PC-9 (cell line): ENCODE data around the gene MTCL1. TPM values are rescaled to one million over a fixed set of nuclear protein-coding genes. Genes with fewer than 3 reads are reported as not detected.

Experiments used
- BruUV-seq: library from RNA; stranded (reverse); fragments of 400-500 nt; replicated peaks from 2 replicates; lab custom pipeline; 2021; lab: Mats Ljungman, UMichigan
- CTCF ChIA-PET: fragments of 300-600 bp; sonication (Branson Sonifier 250); formaldehyde crosslinking; loops from one replicate; lab custom pipeline; 2022; ENCODE audit warnings: antibody characterized with exemption; lab: Charles Lee
- POLR2A ChIA-PET: fragments of 300-600 bp; sonication (Branson Sonifier 250); formaldehyde crosslinking; loops from one replicate; lab custom pipeline; 2022; ENCODE audit warnings: antibody characterized with exemption; ENCODE audit not compliant: unreplicated experiment; lab: Charles Lee
- DNase-seq, 2 experiments: peaks; one replicate each; pipeline versions ENCODE4 v3.0.0 to v3.0.0-alpha.2; 2015 to 2022; ENCODE audit warnings: mixed read lengths in 1 of 2
- H2AFZ ChIP-seq: fragments of 200-600 bp; sonication (generic); 2 replicates; pipeline ENCODE4 v1.8.1; 2017; ENCODE audit warnings: antibody characterized with exemption
- H3F3A ChIP-seq: fragments of 200-600 bp; sonication (generic); 2 replicates; pipeline ENCODE4 v1.8.1; 2017; ENCODE audit warnings: antibody characterized with exemption, mild to moderate bottlenecking, low read depth; ENCODE audit not compliant: insufficient read depth
- H3K27ac ChIP-seq: fragments of 200-600 bp; sonication (generic); 2 replicates; pipeline ENCODE4 v1.6.1; 2016; ENCODE audit warnings: mixed run types
- H3K27me3 ChIP-seq: fragments of 200-600 bp; sonication (generic); 2 replicates; pipeline ENCODE4 v1.6.1; 2016; ENCODE audit warnings: low read depth, mixed run types; ENCODE audit not compliant: insufficient read depth
- H3K36me3 ChIP-seq: fragments of 200-600 bp; sonication (generic); 2 replicates; pipeline ENCODE4 v1.6.1; 2016; ENCODE audit warnings: low read depth, mixed run types
- H3K4me1 ChIP-seq: fragments of 200-600 bp; sonication (generic); replicated peaks from 2 replicates; pipeline ENCODE4 v1.6.1; 2016; ENCODE audit warnings: mixed run types; ENCODE audit not compliant: insufficient read depth
- H3K4me2 ChIP-seq: fragments of 200-600 bp; sonication (generic); 2 replicates; pipeline ENCODE4 v1.6.1; 2017; ENCODE audit warnings: mixed run types
- H3K4me3 ChIP-seq: fragments of 200-600 bp; sonication (generic); 2 replicates; pipeline ENCODE4 v1.6.1; 2016; ENCODE audit warnings: mixed run types
- H3K79me2 ChIP-seq: fragments of 200-600 bp; sonication (generic); 2 replicates; pipeline ENCODE4 v1.6.1; 2017; ENCODE audit warnings: low read depth, mixed run types
- H3K9me2 ChIP-seq: fragments of 200-600 bp; sonication (generic); 2 replicates; pipeline ENCODE4 v1.8.1; 2017; ENCODE audit warnings: mild to moderate bottlenecking; ENCODE audit not compliant: insufficient read depth
- H3K9me3 ChIP-seq: fragments of 200-600 bp; sonication (generic); 2 replicates; pipeline ENCODE4 v1.8.1; 2016; ENCODE audit warnings: low read depth; ENCODE audit not compliant: insufficient read depth
- H4K20me1 ChIP-seq: fragments of 200-600 bp; sonication (generic); 2 replicates; pipeline ENCODE4 v1.8.1; 2017; ENCODE audit not compliant: insufficient read depth
- CTCF ChIP-seq: fragments of 200-600 bp; sonication (generic); conservative IDR thresholded peaks from 2 replicates; pipeline ENCODE4 v1.6.1; 2017; ENCODE audit warnings: mixed run types, antibody characterized with exemption, mild to moderate bottlenecking, moderate library complexity
- EZH2 ChIP-seq: fragments of 200-600 bp; sonication (generic); IDR thresholded peaks from 2 replicates; pipeline ENCODE4 v1.8.0; 2017; ENCODE audit warnings: antibody characterized with exemption, low read depth
- intact Hi-C: fragments of 100-400 bp; cut with micrococcal nuclease; formaldehyde crosslinking; loops from one replicate; pipeline ENCODE4 v1.10.0; 2022; ENCODE audit not compliant: unreplicated experiment
- total RNA-seq: library from RNA; stranded (reverse); gene quantifications from 2 replicates; pipeline ENCODE4 v1.2.3, GENCODE V29; 2021

The MTCL1 gene
- total RNA-seq, 1 experiment from 2014 or later, result 29.6 TPM

GRCh38 chr18:8686611-8687010, 18.7 kb upstream of the MTCL1 start:
- Histone ChIP-seq H3K9me2 (no peaks in the 10 kb centered on the region), H3K79me2 (no peaks in the 10 kb centered on the region), H3K9me3 (no peaks in the 10 kb centered on the region), H3K27me3 (no peaks in the 10 kb centered on the region), H3K27ac (no peak overlapping the region), H3K4me3 (no peak overlapping the region), H4K20me1 (no peaks in the 10 kb centered on the region), H3K4me2 (no peak overlapping the region), H3K4me1 (no peaks in the 10 kb centered on the region), H3F3A (no peaks in the 10 kb centered on the region), H2AFZ (no peak overlapping the region), H3K36me3 (no peaks in the 10 kb centered on the region)
- TF ChIP-seq CTCF, result no peak
- no peak for TF ChIP-seq EZH2
- no TSS peak for BruUV-seq
- CTCF ChIA-PET, result no interaction called here
- POLR2A ChIA-PET, result no interaction called here
- DNase-seq, result no peak
- intact Hi-C loops, result no loop called here

GRCh38 chr18:8688216-8688800, 17.0 kb upstream of the MTCL1 start:
- H3K36me3 ChIP-seq, result no peaks in the 10 kb centered on the region
- CTCF ChIA-PET, result no interaction called here
- H3F3A ChIP-seq, result no peaks in the 10 kb centered on the region
- no peaks in the 10 kb centered on the region for H3K9me3 ChIP-seq
- no peaks in the 10 kb centered on the region for H3K79me2 ChIP-seq
- no peaks in the 10 kb centered on the region for H3K4me1 ChIP-seq
- H3K4me3 ChIP-seq, result no peak overlapping the region
- TF ChIP-seq CTCF (no peak), EZH2 (no peak)
- DNase-seq, result no peak
- H4K20me1 ChIP-seq, result no peaks in the 10 kb centered on the region
- H3K4me2 ChIP-seq, result no peak overlapping the region
- no peak overlapping the region for H3K27ac ChIP-seq
- no peaks in the 10 kb centered on the region for H3K27me3 ChIP-seq
- no peaks in the 10 kb centered on the region for H3K9me2 ChIP-seq
- BruUV-seq, result no TSS peak
- no peak overlapping the region for H2AFZ ChIP-seq
- POLR2A ChIA-PET, result interaction anchor here (0.7 kb wide), 1 partner anchor 1141 kb away, joined by 5 read pairs; no protein-coding TSS in a partner anchor
- intact Hi-C loops, result no loop called here

- DNase-seq, result no peak
- ChIA-PET POLR2A (interaction anchor here (0.7 kb wide), 1 partner anchor 1141 kb away, joined by 5 read pairs; no protein-coding TSS in a partner anchor), CTCF (interaction anchor here (0.6 kb wide), 1 partner anchor 304 kb away, joined by 7 read pairs; no protein-coding TSS in a partner anchor)
- Histone ChIP-seq H4K20me1 (no peaks in the 10 kb centered on the region), H2AFZ (no peak overlapping the region), H3K27ac (no peak overlapping the region), H3K4me3 (no peak overlapping the region), H3K36me3 (no peaks in the 10 kb centered on the region), H3F3A (no peaks in the 10 kb centered on the region), H3K9me3 (no peaks in the 10 kb centered on the region), H3K9me2 (no peaks in the 10 kb centered on the region), H3K4me2 (no peak overlapping the region), H3K79me2 (no peaks in the 10 kb centered on the region), H3K27me3 (no peaks in the 10 kb centered on the region), H3K4me1 (no peaks in the 10 kb centered on the region)
- BruUV-seq, result no TSS peak
- TF ChIP-seq EZH2 (no peak), CTCF (no peak)
- intact Hi-C loops, result no loop called here
These were observed 16.5 kb upstream of the MTCL1 start for GRCh38 chr18:8688816-8689215.
